Keratinocyte (primary cell): ENCODE measurements around the gene PIK3IP1. TPM values are rescaled to one million over a fixed set of nuclear protein-coding genes. Genes with fewer than 3 reads are reported as not detected.
A peak's percentile ranks its signal among the peaks of the same experiment; 100 is the strongest.

Experiments used
- DNase-seq: peaks from one replicate; pipeline ENCODE4 v3.0.0-alpha.2; 2011; ENCODE audit warnings: low read depth, missing footprints, low spot score
- FAIRE-seq: peaks from 2 replicates; lab custom pipeline; 2011; peaks lifted over from hg19 to GRCh38; lab: Jason Lieb, UNC
- H2AFZ ChIP-seq: 2 replicates; pipeline ENCODE4 v1.6.0; 2012; ENCODE audit warnings: low read length, control low read depth, inconsistent platforms; ENCODE audit not compliant: control insufficient read depth
- H3K27ac ChIP-seq: 2 replicates; pipeline ENCODE4 v1.5.1; 2011; ENCODE audit warnings: low read length; ENCODE audit not compliant: control insufficient read depth, insufficient read depth
- H3K27me3 ChIP-seq: 3 replicates; pipeline ENCODE4 v1.6.0; 2011; ENCODE audit warnings: low read length; ENCODE audit not compliant: control insufficient read depth, insufficient read depth; ENCODE audit errors: extremely low read depth
- H3K36me3 ChIP-seq, 2 experiments: 2 replicates in 1 of 2; 3 replicates in 1 of 2; pipeline ENCODE4 v1.5.1; 2011; ENCODE audit warnings: low read length in 2 of 2, mild to moderate bottlenecking in 1 of 2; ENCODE audit not compliant: control insufficient read depth in 2 of 2, insufficient read depth in 2 of 2; ENCODE audit errors: extremely low read depth in 1 of 2
- H3K4me1 ChIP-seq: 3 replicates; pipeline ENCODE4 v1.5.1; 2011; ENCODE audit warnings: low read length; ENCODE audit not compliant: control insufficient read depth, insufficient read depth; ENCODE audit errors: extremely low read depth
- H3K4me2 ChIP-seq: 3 replicates; pipeline ENCODE4 v1.6.0; 2011; ENCODE audit warnings: low read depth, low read length; ENCODE audit not compliant: control insufficient read depth, insufficient read depth; ENCODE audit errors: extremely low read depth
- H3K4me3 ChIP-seq, 3 experiments: fragments of 200-600 bp in 1 of 3; sonication (generic) in 1 of 3; 2 replicates in 2 of 3; 3 replicates in 1 of 3; pipeline ENCODE4 v1.5.1; 2011 to 2016; ENCODE audit warnings: low read length in 3 of 3, mild to moderate bottlenecking in 3 of 3, control low read depth in 2 of 3, inconsistent platforms in 1 of 3, low read depth in 1 of 3, mixed read lengths in 1 of 3, mixed run types in 1 of 3, moderate library complexity in 1 of 3; ENCODE audit not compliant: control insufficient read depth in 2 of 3, insufficient read depth in 2 of 3; ENCODE audit errors: extremely low read depth in 1 of 3
- H3K79me2 ChIP-seq: 2 replicates; pipeline ENCODE4 v1.6.0; 2012; ENCODE audit warnings: low read length; ENCODE audit not compliant: control insufficient read depth, insufficient read depth
- H3K9ac ChIP-seq: 3 replicates; pipeline ENCODE4 v1.6.0; 2011; ENCODE audit warnings: low read length; ENCODE audit not compliant: control insufficient read depth, insufficient read depth; ENCODE audit errors: extremely low read depth
- H3K9me1 ChIP-seq: 3 replicates; pipeline ENCODE4 v1.6.0; 2011; ENCODE audit warnings: low read length; ENCODE audit not compliant: control insufficient read depth, insufficient read depth; ENCODE audit errors: extremely low read depth
- H3K9me3 ChIP-seq: 2 replicates; pipeline ENCODE4 v1.5.1; 2012; ENCODE audit warnings: low read depth, low read length; ENCODE audit not compliant: control insufficient read depth
- H4K20me1 ChIP-seq: 3 replicates; pipeline ENCODE4 v1.6.0; 2011; ENCODE audit warnings: low read length; ENCODE audit not compliant: control insufficient read depth, insufficient read depth; ENCODE audit errors: extremely low read depth
- CTCF ChIP-seq, 3 experiments: IDR thresholded peaks in 1 of 3; conservative IDR thresholded peaks in 1 of 3; optimal IDR thresholded peaks in 1 of 3; 2 replicates in 2 of 3; 3 replicates in 1 of 3; pipeline versions ENCODE3 to v1.5.1; 2011; ENCODE audit warnings: low read length in 3 of 3, mild to moderate bottlenecking in 3 of 3, moderate library complexity in 2 of 3, control low read depth in 1 of 3, inconsistent platforms in 1 of 3; ENCODE audit not compliant: insufficient read depth in 2 of 3; ENCODE audit errors: extremely low read depth in 1 of 3
- EZH2 ChIP-seq: IDR thresholded peaks from one replicate; pipeline ENCODE4 v1.6.1; 2012; ENCODE audit warnings: inconsistent platforms, mild to moderate bottlenecking, low read length, moderate library complexity
- dilution Hi-C: fragments of 300-500 bp; cut with MboI; formaldehyde crosslinking; loops from one replicate; pipeline ENCODE4 v1.7.0; 2020; ENCODE audit warnings: low sequenced_read_pairs; ENCODE audit not compliant: extremely low pct_ligation_motif_present
- polyA plus RNA-seq, 5 experiments: library from polyadenylated mRNA; depleted of rRNA in 3 of 5; stranded (reverse) in 3 of 5; stranded (forward) in 1 of 5; unstranded in 1 of 5; fragments of >200 nt; gene quantifications; 1 replicate in 1 of 5; 2 replicates in 3 of 5; 3 replicates in 1 of 5; pipeline versions ENCODE4 v1.2.1 to v1.2.3, GENCODE V29; 2011 to 2012; ENCODE audit warnings: missing spikeins in 2 of 5, low read depth in 1 of 5, low replicate concordance in 1 of 5

Gene PIK3IP1
- polyA plus RNA-seq, 1 donor (not counting 4 experiments of a cell fraction or from before 2014, with no cell fraction given) = 13.3 TPM

GRCh38 chr22:31272522-31273446, 19.5 kb downstream of the PIK3IP1 start:
- Histone ChIP-seq H3K79me2 (no peaks in the 10 kb centered on the region), H3K9me1 (no peaks in the 10 kb centered on the region), H3K4me2 (no peak overlapping the region), H4K20me1 (peaks cover 4% of the 10 kb centered on the region), H3K4me1 (no peaks in the 10 kb centered on the region), H3K4me3 (no peak overlapping the region), H2AFZ (no peak overlapping the region), H3K27ac (peak overlapping the region; percentile 4), H3K36me3 (peaks cover 50 to 57% of the 10 kb centered on the region in 2 experiments), H3K27me3 (no peaks in the 10 kb centered on the region), H3K9ac (no peak overlapping the region), H3K9me3 (no peaks in the 10 kb centered on the region)
- dilution Hi-C loops = no loop called here
- DNase-seq (no peak), FAIRE-seq (peak; percentile 95)
- TF ChIP-seq CTCF (optimal IDR thresholded peaks at IDR 0.05 in 1 of 3, IDR thresholded peaks at IDR 0.05 in 1 of 3, conservative IDR thresholded peaks at IDR 0.05 in 1 of 3; ENCODE audit: extremely low read depth in 1 of 3, insufficient read depth in 2 of 3, low read length in 3 of 3) = peak; percentile 60 to 75 (median 73)
- TF ChIP-seq EZH2 = no peak

GRCh38 chr22:31271485-31271884, 20.8 kb downstream of the PIK3IP1 start:
- TF ChIP-seq CTCF (optimal IDR thresholded peaks at IDR 0.05 in 1 of 3, IDR thresholded peaks at IDR 0.05 in 1 of 3, conservative IDR thresholded peaks at IDR 0.05 in 1 of 3; ENCODE audit: extremely low read depth in 1 of 3, insufficient read depth in 2 of 3, low read length in 3 of 3) = no peak
- TF ChIP-seq EZH2 = no peak
- Histone ChIP-seq H3K9me1 (no peaks in the 10 kb centered on the region), H3K27ac (no peak overlapping the region), H2AFZ (no peak overlapping the region), H4K20me1 (peaks cover 4% of the 10 kb centered on the region), H3K9me3 (no peaks in the 10 kb centered on the region), H3K27me3 (no peaks in the 10 kb centered on the region), H3K9ac (no peak overlapping the region), H3K36me3 (peaks cover 56 to 64% of the 10 kb centered on the region in 2 experiments), H3K4me3 (no peak overlapping the region), H3K4me1 (no peaks in the 10 kb centered on the region), H3K4me2 (no peak overlapping the region), H3K79me2 (no peaks in the 10 kb centered on the region)
- dilution Hi-C loops = no loop called here
- FAIRE-seq (peak; percentile 23), DNase-seq (no peak)
